GM18517 (cell line): ENCODE measurements around the gene JAM3.
"Not testable (repeated sequence)": the region's sequence is repeated elsewhere in the genome, so short reads cannot be mapped to it uniquely, and the experiment has no call there.

Experiments
- ATAC-seq: cut with Tn5 transposase; IDR thresholded peaks from one replicate; pipeline ENCODE4 v1.9.1; 2021; ENCODE audit warnings: mild to moderate bottlenecking, moderate library complexity; ENCODE audit not compliant: unreplicated experiment

JAM3 gene

GRCh38 chr11:134060316-134060715 is 8.6 kb upstream of the JAM3 start:
- ATAC-seq, result no peak

DNA sequence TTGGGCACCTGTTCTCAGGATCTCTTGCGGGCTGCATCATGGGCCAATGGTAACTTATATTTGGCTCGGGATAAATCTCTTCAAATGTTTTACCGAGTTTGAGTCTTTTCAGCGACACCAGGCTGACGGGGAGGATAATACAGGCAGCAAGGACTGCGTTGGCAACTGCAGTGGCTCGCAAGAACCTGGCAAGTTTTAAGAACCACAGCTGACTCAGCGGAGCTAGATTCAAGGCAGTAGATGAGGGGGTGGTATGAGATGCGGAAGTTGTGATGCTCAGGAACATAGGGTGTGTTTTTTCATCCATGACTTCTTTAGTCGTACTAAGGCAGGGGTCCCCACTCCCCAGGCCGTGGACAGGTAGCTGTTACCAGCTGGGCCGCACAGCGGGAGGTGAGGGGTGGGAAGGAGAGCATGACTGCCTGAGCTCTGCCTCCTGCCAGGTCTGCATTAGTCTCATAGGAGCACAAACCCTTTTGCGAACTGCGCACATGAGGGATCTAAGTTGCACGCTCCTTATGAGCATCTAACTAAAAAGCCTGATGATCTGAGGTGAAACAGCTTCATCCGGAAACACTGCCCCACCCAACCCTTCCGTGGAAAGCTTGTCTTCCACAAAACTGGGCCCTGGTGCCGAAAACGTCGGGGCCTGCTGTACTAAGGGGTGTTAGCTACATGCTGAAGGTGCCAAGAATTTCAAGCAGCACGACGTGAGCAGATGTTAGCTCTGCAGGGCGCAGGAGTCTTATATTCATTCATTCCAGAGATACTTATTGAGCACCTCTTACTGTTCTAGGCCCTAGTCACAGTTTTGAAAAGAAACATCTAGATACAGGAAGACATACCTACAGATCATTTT is 6.4 kb upstream of the JAM3 start:
- ATAC-seq, result no peak

DNA sequence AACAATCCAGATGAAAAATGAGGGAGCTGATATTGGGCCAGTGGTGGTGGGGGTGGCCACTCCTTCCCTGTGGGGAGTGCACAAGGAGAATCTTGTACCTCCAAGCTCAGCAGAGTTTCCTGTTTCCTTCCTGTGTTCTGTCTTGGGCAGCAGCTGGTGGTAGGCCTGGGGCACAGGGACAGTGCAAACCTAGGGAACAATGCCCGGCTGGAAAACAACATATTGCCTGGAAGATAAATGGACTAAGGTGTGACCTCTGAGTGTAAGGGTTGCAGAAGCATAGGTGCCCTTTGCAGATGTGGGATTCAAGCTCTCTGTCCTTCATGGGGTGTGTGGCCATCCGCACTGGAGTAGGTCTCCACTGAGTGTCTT is 5.8 kb upstream of the JAM3 start:
- no peak for ATAC-seq

DNA sequence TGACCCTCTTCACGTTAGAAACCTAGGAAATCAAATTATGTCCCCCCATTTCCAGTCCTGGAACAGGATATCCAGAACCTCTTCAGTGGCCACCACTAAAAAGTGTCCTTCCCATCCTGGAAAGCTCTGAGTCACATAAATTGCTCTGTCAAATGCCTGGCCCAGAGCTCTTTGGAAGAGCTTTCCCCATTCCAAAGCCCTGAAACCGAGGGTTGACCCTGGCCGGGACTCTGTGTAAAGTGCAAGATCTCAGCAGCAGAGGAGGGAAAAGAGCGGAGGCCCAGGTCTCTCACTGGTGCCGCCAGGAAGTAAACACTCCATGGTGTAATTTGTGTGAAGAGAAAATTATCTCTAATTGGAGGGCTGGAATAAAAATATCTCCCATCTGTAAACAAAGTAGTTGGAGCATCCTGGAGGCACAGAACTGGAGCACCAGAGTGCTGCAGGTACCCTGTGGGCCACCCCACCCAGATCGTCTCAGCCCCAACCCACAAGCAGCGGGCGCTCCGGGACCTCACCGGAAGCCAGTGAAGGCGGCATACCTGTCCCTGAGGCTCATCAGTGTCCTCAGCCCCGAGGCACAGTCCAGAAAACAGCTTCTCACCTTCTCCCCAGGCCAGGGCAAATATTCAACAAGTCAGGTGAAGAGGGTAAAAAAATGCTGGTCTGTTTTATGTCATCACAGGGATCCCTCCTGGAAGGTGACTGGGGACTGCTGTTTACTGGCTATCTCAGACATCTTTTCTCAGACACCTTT is 4.7 kb upstream of the JAM3 start:
- no peak for ATAC-seq

DNA sequence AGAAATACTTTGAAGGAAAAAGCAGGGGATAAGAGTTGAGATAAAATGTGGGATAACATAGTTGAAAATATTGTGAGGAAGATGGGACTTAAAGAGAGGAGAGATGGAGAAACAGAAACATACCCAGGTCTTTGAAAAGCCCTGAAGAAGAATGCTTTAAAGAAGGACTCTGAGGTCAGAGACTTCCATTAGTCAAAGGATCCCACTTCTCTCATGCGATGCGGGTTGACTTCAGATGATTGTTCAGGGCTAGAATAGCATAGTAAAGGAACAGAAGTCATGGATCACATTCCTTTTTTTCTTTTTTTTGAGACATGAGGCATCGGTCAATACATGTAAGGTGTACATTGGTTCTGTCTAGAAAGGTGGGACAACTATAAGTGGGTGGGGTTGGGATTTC is 3.5 kb upstream of the JAM3 start:
- no peak for ATAC-seq

DNA sequence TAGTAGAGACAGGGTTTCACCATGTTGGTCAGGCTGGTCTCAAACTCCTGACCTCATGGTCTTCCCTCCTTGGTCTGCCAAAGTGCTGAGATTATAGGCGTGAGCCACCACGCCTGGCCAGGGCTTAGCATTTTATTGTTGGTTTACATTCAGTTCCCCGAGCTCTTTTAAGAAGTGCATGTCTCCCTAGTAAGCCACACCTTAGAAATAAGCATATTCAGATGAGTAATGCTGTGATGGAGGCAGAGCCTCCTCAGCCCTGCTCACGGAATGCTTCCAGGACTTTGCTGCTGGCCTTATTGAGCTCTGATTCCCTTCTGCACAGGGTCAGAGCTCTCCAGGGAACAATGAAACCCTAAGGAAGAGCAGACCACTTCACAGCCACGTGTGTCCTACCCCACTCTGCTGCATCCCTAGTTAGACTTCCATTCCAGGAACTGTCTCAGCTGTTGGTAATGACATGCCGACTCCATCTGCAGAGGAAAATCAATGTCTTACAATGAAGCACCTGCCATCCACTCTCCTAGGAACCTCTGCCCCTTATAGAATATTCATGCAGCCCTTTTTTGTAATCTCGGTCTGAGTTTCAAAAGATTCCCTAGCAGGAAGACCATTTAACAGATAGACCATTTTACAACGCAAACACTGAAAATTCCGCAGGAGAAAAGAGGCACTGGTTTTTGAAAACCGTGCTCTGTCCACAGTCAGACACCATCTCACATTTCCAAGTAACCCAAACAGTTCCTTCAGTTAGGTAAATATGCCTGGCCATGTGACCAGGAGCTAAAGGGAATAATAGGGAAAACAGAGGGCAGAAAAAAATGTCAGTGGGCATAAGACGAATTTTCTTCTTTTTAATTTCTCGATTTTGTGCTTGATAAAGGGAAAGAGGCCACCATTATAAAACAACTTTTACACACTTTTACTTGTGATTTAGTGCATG is 1.7 kb upstream of the JAM3 start:
- no peak for ATAC-seq

DNA sequence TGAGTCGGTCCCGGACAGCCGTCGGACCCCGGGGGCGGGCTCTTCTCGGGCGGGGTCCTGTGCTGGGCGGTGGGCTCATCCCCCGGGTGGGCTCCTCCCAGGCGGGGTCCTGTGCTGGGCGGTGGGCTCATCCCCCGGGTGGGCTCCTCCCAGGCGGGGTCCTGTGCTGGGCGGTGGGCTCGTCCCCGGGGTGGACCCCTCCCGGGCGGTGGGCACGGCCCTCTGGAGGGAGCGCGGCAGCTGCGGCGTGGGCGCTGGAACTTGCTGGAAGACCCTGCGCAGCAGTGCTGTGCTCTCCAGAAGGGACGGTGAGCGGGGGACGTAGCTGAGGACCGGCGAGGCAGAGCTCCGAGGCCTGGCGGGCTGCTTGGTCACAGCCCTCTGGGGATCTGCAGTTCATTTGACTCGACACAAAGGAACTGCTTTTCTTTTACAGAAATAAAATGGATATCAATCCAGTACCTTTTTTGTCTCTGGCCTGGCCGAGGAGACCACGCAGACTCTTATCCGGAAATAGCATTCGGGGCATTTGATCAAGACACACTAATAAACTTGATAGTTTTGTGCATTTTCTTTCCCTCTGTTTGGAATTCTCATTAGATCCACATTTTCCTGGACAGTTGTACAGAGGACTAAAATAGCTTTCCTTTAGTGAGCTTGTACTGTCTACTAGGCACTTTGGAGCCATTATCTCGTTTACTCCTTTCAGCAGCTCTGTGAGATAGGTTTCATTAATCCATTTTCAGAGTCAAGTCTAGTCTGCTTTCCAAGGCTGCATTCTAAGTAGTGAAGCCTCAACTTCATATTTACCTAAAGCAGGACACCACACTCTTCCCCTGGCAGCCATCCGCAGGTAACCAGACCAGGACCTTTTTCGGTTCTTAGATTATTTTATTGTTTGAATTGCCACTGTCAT is 812 bp downstream of the JAM3 start:
- no peak for ATAC-seq

DNA sequence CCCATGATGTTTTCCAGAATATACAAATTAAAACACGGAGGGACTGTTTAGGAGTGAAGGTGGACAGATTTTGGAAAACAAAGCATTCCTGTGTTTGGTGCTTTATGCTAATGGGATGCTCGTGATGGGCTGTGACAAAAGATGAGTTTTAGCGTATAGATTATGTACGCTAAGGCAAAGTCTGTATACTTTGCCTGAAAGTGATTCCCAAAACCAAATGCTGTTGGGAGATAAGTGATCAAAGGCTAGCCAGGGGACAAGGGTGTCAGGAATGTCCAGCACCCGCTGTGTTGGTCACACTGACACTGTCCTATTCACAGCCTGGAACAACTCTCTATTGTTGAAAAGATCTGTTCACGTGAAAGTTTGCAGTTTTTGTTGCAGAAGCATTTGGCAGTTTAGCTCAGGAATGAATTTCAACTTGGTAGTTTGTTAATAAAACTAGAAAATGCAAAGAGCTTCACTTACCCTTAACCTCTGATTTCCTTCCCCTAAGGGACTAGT is 1.5 kb downstream of the JAM3 start:
- ATAC-seq, result no peak

DNA sequence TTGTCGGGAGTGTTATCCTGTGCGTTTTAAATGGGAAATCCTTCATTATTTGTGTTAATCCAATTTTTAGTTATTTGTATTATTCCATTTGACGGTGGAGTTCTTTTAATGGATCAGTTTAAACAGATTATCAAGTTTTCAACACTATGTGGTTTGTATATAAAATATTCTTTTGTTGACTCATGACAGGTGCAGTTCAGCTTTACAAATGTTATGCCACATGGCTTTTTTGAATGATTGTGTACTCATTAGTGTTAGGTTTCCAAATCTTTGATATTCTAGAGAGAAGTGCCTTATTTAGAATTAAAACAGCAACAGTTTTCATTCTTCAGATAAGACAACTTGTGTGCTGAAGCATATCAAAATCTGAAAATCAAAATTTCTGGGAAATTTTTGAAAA is 2.4 kb downstream of the JAM3 start:
- no peak for ATAC-seq

- ATAC-seq, result no peak
These were observed 3.0 kb downstream of the JAM3 start for GRCh38 chr11:134071766-134072402.

DNA sequence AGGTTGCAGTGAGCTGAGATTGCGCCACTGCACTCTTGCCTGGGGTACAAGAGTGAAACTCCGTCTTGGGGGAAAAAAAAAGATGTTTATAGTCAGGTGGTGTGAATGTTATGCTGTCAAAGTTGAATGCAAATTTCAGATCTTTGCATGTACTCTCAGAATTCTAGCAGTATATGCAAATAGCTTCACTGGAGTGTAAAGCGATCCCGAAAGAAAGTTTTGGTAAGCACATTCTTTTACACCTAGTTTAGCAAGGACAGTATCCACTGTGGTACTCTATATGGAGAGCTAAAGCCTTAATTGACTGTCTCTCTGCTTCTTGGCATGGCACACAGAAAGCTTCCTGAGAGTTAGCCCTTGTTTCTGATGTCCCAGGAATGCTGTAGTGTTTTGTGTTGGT is 4.0 kb downstream of the JAM3 start:
- ATAC-seq, result peak; percentile 79

- ATAC-seq, result no peak
These were observed 5.5 kb downstream of the JAM3 start for GRCh38 chr11:134074346-134074745.

GRCh38 chr11:134074766-134075165 is 5.9 kb downstream of the JAM3 start:
- ATAC-seq, result no peak

GRCh38 chr11:134079317-134079716 is 10.4 kb downstream of the JAM3 start:
- ATAC-seq, result no peak

DNA sequence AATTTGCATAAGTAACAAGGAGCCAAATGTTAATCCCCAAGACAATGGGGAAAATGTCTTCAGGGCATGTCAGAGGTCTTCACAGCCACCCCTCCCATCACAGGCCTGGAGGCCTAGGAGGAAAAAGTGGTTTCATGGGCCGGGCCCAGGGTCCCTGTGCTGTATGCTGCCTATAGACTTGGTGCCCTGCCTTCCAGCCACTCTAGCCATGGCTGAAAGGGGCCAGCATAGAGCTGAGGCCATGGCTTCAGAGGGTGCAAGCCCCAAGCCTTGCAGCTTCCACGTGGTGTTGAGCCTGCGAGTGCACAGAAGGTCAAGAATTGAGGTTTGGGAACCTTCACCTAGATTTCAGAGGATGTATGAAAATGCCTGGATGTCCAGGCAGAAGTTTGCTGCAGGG is 12.4 kb downstream of the JAM3 start:
- ATAC-seq, result not testable (repeated sequence)

DNA sequence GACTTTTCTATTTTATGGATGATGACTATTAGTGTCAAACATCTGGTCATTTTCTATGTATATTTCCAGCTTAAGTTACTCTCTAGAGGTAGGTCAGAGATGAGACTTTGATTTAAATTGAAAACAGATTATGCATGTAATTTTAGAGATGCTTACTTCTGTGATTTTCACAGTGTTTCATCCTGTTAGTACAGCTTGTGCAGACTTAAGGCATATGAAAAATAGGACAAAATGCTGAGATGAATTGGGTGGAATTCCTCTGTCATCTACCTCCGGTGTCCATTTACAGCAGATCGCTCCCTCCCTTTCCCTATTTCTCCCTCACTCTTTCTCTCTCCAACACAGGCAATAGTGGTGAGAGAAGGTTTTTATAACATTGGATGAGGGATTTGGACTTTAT is 14.1 kb downstream of the JAM3 start:
- no peak for ATAC-seq

- no peak for ATAC-seq
These were observed 17.5 kb downstream of the JAM3 start for GRCh38 chr11:134086376-134086775.

- ATAC-seq, result not testable (repeated sequence)
These were observed 23.1 kb downstream of the JAM3 start for GRCh38 chr11:134092006-134092405.

DNA sequence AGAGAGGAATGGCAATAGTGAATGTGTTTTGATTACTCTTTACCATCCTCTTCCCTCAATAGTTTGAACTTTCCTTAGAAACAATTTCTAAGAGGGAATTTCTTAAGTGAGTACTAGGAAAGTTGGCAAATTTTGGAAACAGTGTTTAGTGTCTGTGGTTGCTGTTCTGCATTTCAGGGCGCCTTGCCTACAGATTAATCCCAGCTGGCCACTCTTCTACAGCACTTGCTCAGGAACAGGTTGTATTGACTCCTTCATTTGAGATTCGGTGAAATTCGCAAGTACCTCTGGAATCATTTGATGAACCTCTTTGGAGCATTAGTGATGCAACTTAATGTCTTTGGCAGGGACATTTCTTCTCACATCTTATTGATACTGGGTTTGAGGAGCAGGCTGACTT is 28.3 kb downstream of the JAM3 start:
- ATAC-seq, result no peak
